K562 (cell line): ENCODE measurements around the gene SLC39A7. TPM values are rescaled to one million over a fixed set of nuclear protein-coding genes. Genes with fewer than 3 reads are reported as not detected.
A peak's percentile ranks its signal among the peaks of the same experiment; 100 is the strongest.

Experiments used
- CREBBP ChIP-seq: IDR thresholded peaks from one replicate; pipeline ENCODE4 v1.6.1; 2012; ENCODE audit warnings: low read depth, mild to moderate bottlenecking, control low read depth, inconsistent platforms, low read length
- CREM ChIP-seq: IDR thresholded peaks from 2 replicates; pipeline ENCODE4 v1.6.1; 2014; ENCODE audit warnings: antibody characterized with exemption, low read depth
- FOXK2 ChIP-seq, 2 experiments: fragments of 450-650 bp; IDR thresholded peaks in 1 of 2; conservative IDR thresholded peaks in 1 of 2; 2 replicates each; pipeline ENCODE4 v1.6.1; 2016; ENCODE audit warnings: low read depth in 2 of 2, mild to moderate bottlenecking in 1 of 2
- GTF2E2 ChIP-seq: fragments of 200-800 bp; sonication (Bioruptor generic); IDR thresholded peaks from 2 replicates; pipeline ENCODE4 v1.6.1; 2016; ENCODE audit warnings: missing genetic modification characterization, missing compliant biosample characterization
- HDAC8 ChIP-seq: fragments of 450-650 bp; IDR thresholded peaks from 2 replicates; pipeline ENCODE4 v1.6.1; 2016; ENCODE audit warnings: mild to moderate bottlenecking, missing genetic modification characterization, moderate library complexity, missing compliant biosample characterization
- HES1 ChIP-seq: fragments of 450-650 bp; IDR thresholded peaks from 2 replicates; pipeline ENCODE4 v1.6.1; 2016; ENCODE audit warnings: low read depth, mild to moderate bottlenecking, moderate library complexity
- HLTF ChIP-seq: fragments of 450-650 bp; IDR thresholded peaks from 2 replicates; pipeline ENCODE4 v1.6.1; 2016
- HMGXB4 ChIP-seq: sonication (generic); formaldehyde crosslinking; IDR thresholded peaks from 2 replicates; pipeline ENCODE4 v1.8.1; 2023; ENCODE audit warnings: mild to moderate bottlenecking, missing genetic modification reagents
- MAZ ChIP-seq, 2 experiments: fragments of 450-650 bp in 1 of 2; sonication (generic) in 1 of 2; formaldehyde crosslinking; IDR thresholded peaks in 1 of 2; conservative IDR thresholded peaks in 1 of 2; 2 replicates each; pipeline versions ENCODE4 v1.4.0 to v1.5.0; 2020; ENCODE audit warnings: mild to moderate bottlenecking in 1 of 2, missing genetic modification reagents in 1 of 2
- MNT ChIP-seq, 2 experiments: fragments of 450-650 bp; conservative IDR thresholded peaks; 2 replicates each; pipeline ENCODE4 v1.6.1; 2017; ENCODE audit warnings: mild to moderate bottlenecking in 2 of 2, moderate library complexity in 2 of 2
- NFRKB ChIP-seq: fragments of 450-650 bp; IDR thresholded peaks from 2 replicates; pipeline ENCODE4 v1.6.1; 2016; ENCODE audit warnings: low read depth
- NR2C2 ChIP-seq, 2 experiments: fragments of 200-800 bp in 1 of 2; sonication (Bioruptor generic) in 1 of 2; sonication (generic) in 1 of 2; formaldehyde crosslinking in 1 of 2; IDR thresholded peaks; 2 replicates each; pipeline versions ENCODE4 v1.6.1 to v1.8.0; 2016 to 2022; ENCODE audit warnings: mild to moderate bottlenecking in 1 of 2, missing compliant biosample characterization in 1 of 2, missing genetic modification characterization in 1 of 2, missing genetic modification reagents in 1 of 2
- PHF21A ChIP-seq: fragments of 450-650 bp; IDR thresholded peaks from 2 replicates; pipeline ENCODE4 v1.6.1; 2017; ENCODE audit warnings: low read depth, borderline replicate concordance
- RBM39 ChIP-seq: fragments of 200-400 bp; formaldehyde crosslinking; optimal IDR thresholded peaks from 2 replicates; pipeline ENCODE3; 2018; ENCODE audit warnings: low read depth, low read length
- SIX5 ChIP-seq, 2 experiments: IDR thresholded peaks; 2 replicates each; pipeline ENCODE4 v1.6.1; 2011; ENCODE audit warnings: low read length in 2 of 2, borderline replicate concordance in 1 of 2, low read depth in 1 of 2, mild to moderate bottlenecking in 1 of 2, moderate library complexity in 1 of 2; ENCODE audit not compliant: insufficient read depth in 1 of 2
- YY1 ChIP-seq, 3 experiments: IDR thresholded peaks; 2 replicates each; pipeline ENCODE4 v1.6.1; 2011; ENCODE audit warnings: low read length in 2 of 3, mild to moderate bottlenecking in 2 of 3, moderate library complexity in 2 of 3, borderline replicate concordance in 1 of 3, control low read depth in 1 of 3, low read depth in 1 of 3; ENCODE audit not compliant: insufficient read depth in 3 of 3, insufficient replicate concordance in 2 of 3, control insufficient read depth in 1 of 3, insufficient read length in 1 of 3; ENCODE audit errors: extremely low read depth in 1 of 3
- ZFX ChIP-seq: sonication (generic); formaldehyde crosslinking; IDR thresholded peaks from 2 replicates; pipeline ENCODE4 v1.8.0; 2022; ENCODE audit warnings: mild to moderate bottlenecking, missing genetic modification reagents, moderate library complexity
- ZNF146 ChIP-seq: IDR thresholded peaks from one replicate; pipeline ENCODE4 v1.6.1; 2018; ENCODE audit warnings: missing compliant biosample characterization; ENCODE audit not compliant: unreplicated experiment
- ZNF184 ChIP-seq: sonication (generic); formaldehyde crosslinking; IDR thresholded peaks from 2 replicates; pipeline ENCODE4 v1.5.0; 2020; ENCODE audit warnings: missing genetic modification reagents
- ZNF583 ChIP-seq: fragments of 250-450 bp; sonication (Bioruptor Pico); IDR thresholded peaks from 2 replicates; pipeline ENCODE4 v1.4.0; 2020
- ZNF655 ChIP-seq: fragments of 250-450 bp; sonication (Bioruptor Pico); IDR thresholded peaks from 2 replicates; pipeline ENCODE4 v1.5.0; 2021
- ZNF77 ChIP-seq: fragments of 250-450 bp; sonication (Bioruptor Pico); IDR thresholded peaks from 2 replicates; pipeline ENCODE4 v1.5.0; 2020
- polyA plus RNA-seq, 8 experiments: library from polyadenylated mRNA; depleted of rRNA in 4 of 8; stranded (reverse) in 5 of 8; unstranded in 3 of 8; fragments of >200 nt; fragmentation: Nextera tagmentation in 2 of 8; fragmentation: Illumina TruSeq in 1 of 8; extraction: Ambion mirVana in 2 of 8; extraction: Trizol in 1 of 8; gene quantifications; 2 replicates each; pipeline versions ENCODE4 v1.2.1 to v1.2.3, GENCODE V29; 2011 to 2014; ENCODE audit warnings: inconsistent platforms in 1 of 8, missing spikeins in 1 of 8
- total RNA-seq, 7 experiments: library from RNA; depleted of rRNA in 6 of 7; stranded (reverse); fragments of >200 nt in 6 of 7; fragmentation: Illumina TruSeq in 2 of 7; extraction: Trizol in 2 of 7; gene quantifications; 2 replicates each; pipeline versions ENCODE4 v1.2.1 to v1.2.3, GENCODE V29; 2011 to 2021; ENCODE audit warnings: low replicate concordance in 1 of 7

The SLC39A7 gene
- total and polyA plus RNA-seq, 9 of the 15 experiments (the other 6 are each of a cell fraction or from before 2014, with no cell fraction given) = 21.7 to 169 (median 121) TPM

GRCh38 chr6:33247977-33248642 lies 47.4 kb downstream of the SLC39A7 start (continued):
- no peak for TF ChIP-seq ZNF184
- TF ChIP-seq MNT (conservative IDR thresholded peaks at IDR 0.05) = peak in 1 of 2 experiments; percentile 21; a peak in 1 of 4 replicates
- no peak for TF ChIP-seq NFRKB
- no peak for TF ChIP-seq HDAC8
- no peak for TF ChIP-seq ZNF77
- TF ChIP-seq RBM39 = no peak
- TF ChIP-seq HLTF = no peak
- no peak for TF ChIP-seq NR2C2 (CRISPR knock-in tag; IDR thresholded peaks at IDR 0.05)
- TF ChIP-seq NR2C2 (tag; IDR thresholded peaks at IDR 0.05) = no peak
- no peak for TF ChIP-seq ZNF146 (CRISPR knock-in tag)
- TF ChIP-seq HMGXB4 (CRISPR knock-in tag) = peak; percentile 85; the same call in 1 of the 2 replicates
- TF ChIP-seq PHF21A = peak; percentile 45; the same call in 1 of the 2 replicates
- TF ChIP-seq CREBBP = no peak
- peak; percentile 35; the same call in 1 of the 2 replicates for TF ChIP-seq GTF2E2 (tag)
- no peak for TF ChIP-seq ZNF583 (CRISPR knock-in tag)
- no peak for TF ChIP-seq SIX5 (IDR thresholded peaks at IDR 0.05; ENCODE audit: borderline replicate concordance in 1 of 2, insufficient read depth in 1 of 2, low read depth in 1 of 2, low read length in 2 of 2)
- TF ChIP-seq YY1 (IDR thresholded peaks at IDR 0.05; ENCODE audit: borderline replicate concordance in 1 of 3, control insufficient read depth in 1 of 3, extremely low read depth in 1 of 3, insufficient read depth in 3 of 3, insufficient read length in 1 of 3, insufficient replicate concordance in 2 of 3, low read depth in 1 of 3, low read length in 2 of 3) = no peak
- peak in 1 of 2 experiments; percentile 87; a peak in 2 of 4 replicates for TF ChIP-seq MAZ (CRISPR knock-in tag; conservative IDR thresholded peaks at IDR 0.05 in 1 of 2, IDR thresholded peaks at IDR 0.05 in 1 of 2)
- TF ChIP-seq HES1 = no peak
- no peak for TF ChIP-seq ZFX (CRISPR knock-in tag)
- no peak for TF ChIP-seq ZNF655 (CRISPR knock-in tag)
- peak in 1 of 2 experiments; percentile 23; a peak in 2 of 4 replicates for TF ChIP-seq FOXK2 (conservative IDR thresholded peaks at IDR 0.05 in 1 of 2, IDR thresholded peaks at IDR 0.05 in 1 of 2; ENCODE audit: low read depth in 2 of 2)
- 0 out of 2 replicates have a peak, but pooled peaks have one; percentile 34 for TF ChIP-seq CREM
